Activated CD8-positive, alpha-beta T cell treated with anti-CD3 and anti-CD28 coated beads, Interleukin-2, amount 10 ng/mL, durations not matched to agents 7 days and 5 days (primary cell): ENCODE data around the gene TMEM170B. TPM values are rescaled to one million over a fixed set of nuclear protein-coding genes. Genes with fewer than 3 reads are reported as not detected.

Experiments
- ATAC-seq: fragments of 150-1000 bp; cut with Tn5 transposase; one replicate; pipeline ENCODE4 v1.10.0; 2021; ENCODE audit warnings: moderate library complexity
- CTCF ChIA-PET: fragments of 350-600 bp; sonication (Branson Sonifier 250); formaldehyde crosslinking; loops from one replicate; lab custom pipeline; 2021; ENCODE audit warnings: antibody characterized with exemption; lab: Charles Lee
- POLR2A ChIA-PET: fragments of 350-600 bp; sonication (Branson Sonifier 250); formaldehyde crosslinking; loops from one replicate; lab custom pipeline; 2021; ENCODE audit warnings: antibody characterized with exemption; lab: Charles Lee
- DNase-seq: peaks from one replicate; pipeline ENCODE4 v3.0.0-alpha.2; 2020
- H3K27ac Mint-ChIP-seq: one replicate; pipeline ENCODE4 v1.8.0; 2021; ENCODE audit warnings: mild to moderate bottlenecking, mixed read lengths
- H3K27me3 Mint-ChIP-seq: one replicate; pipeline ENCODE4 v1.8.0; 2021; ENCODE audit warnings: low read depth, mixed read lengths
- H3K36me3 Mint-ChIP-seq: one replicate; pipeline ENCODE4 v1.8.0; 2021; ENCODE audit warnings: low read depth, mixed read lengths
- H3K4me1 Mint-ChIP-seq: one replicate; pipeline ENCODE4 v1.8.0; 2021; ENCODE audit warnings: low read depth, mixed read lengths
- H3K4me3 Mint-ChIP-seq: one replicate; pipeline ENCODE4 v1.8.0; 2021; ENCODE audit warnings: mild to moderate bottlenecking, mixed read lengths
- H3K9me3 Mint-ChIP-seq: one replicate; pipeline ENCODE4 v1.8.0; 2022; ENCODE audit warnings: mixed read lengths; ENCODE audit not compliant: insufficient read depth
- total RNA-seq, 2 experiments: library from RNA; stranded (reverse); gene quantifications; one replicate each; pipeline ENCODE4 v1.2.3, GENCODE V29; 2021

The TMEM170B gene
- total RNA-seq, 2 experiments from 2014 or later = 0.89 to 0.95 TPM

- ATAC-seq (no peak), DNase-seq (no peak)
- ChIA-PET CTCF (no interaction called here), POLR2A (interaction anchor here (0.6 kb wide), 1 partner anchor 1012 kb away, joined by 4 read pairs; no protein-coding TSS in a partner anchor)
- Mint-ChIP-seq H3K36me3 (no peaks in the 10 kb centered on the region), H3K4me1 (no peaks in the 10 kb centered on the region), H3K27me3 (peaks cover 8% of the 10 kb centered on the region), H3K27ac (no peak overlapping the region), H3K4me3 (no peak overlapping the region), H3K9me3 (no peaks in the 10 kb centered on the region)
Observed at GRCh38 chr6:11589261-11589660, 51.7 kb downstream of the TMEM170B start.

GRCh38 chr6:11592294-11592906 is 54.9 kb downstream of the TMEM170B start:
- CTCF ChIA-PET = interaction anchor here (0.8 kb wide), 1 partner anchor 17 kb away, joined by 3 read pairs; no protein-coding TSS in a partner anchor
- Mint-ChIP-seq H3K9me3 (no peaks in the 10 kb centered on the region), H3K4me3 (no peak overlapping the region), H3K4me1 (no peaks in the 10 kb centered on the region), H3K27me3 (peaks cover 3% of the 10 kb centered on the region), H3K36me3 (no peaks in the 10 kb centered on the region), H3K27ac (no peak overlapping the region)
- ATAC-seq (no peak), DNase-seq (no peak)
- POLR2A ChIA-PET = interaction anchor here (0.6 kb wide), 1 partner anchor 46 kb away, joined by 4 read pairs; no protein-coding TSS in a partner anchor

DNA sequence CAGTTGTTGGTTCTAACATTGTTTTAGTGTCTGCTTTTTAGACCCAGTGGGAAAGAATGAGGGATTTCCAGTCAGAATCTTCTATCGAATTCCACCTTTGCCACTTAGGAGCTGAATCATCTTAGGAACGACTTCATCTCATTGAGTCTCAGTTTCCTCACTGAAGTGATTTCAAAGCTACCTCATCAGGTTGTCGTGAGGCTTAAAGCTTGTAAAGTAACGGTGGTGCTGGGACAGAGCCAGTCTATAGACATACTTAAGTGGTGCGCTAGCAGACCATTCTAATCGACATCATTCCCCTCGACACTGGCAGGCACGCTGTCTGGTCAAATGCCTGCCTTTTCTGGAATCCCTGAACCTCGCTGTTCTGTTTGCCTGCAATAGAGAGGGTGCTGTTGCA is 55.5 kb downstream of the TMEM170B start:
- CTCF ChIA-PET = no interaction called here
- Mint-ChIP-seq H3K27ac (no peak overlapping the region), H3K4me3 (no peak overlapping the region), H3K27me3 (no peaks in the 10 kb centered on the region), H3K4me1 (no peaks in the 10 kb centered on the region), H3K36me3 (no peaks in the 10 kb centered on the region), H3K9me3 (no peaks in the 10 kb centered on the region)
- no peak for DNase-seq
- no peak for ATAC-seq
- POLR2A ChIA-PET = interaction anchor here (0.6 kb wide), 1 partner anchor 47 kb away, joined by 4 read pairs; no protein-coding TSS in a partner anchor

DNA sequence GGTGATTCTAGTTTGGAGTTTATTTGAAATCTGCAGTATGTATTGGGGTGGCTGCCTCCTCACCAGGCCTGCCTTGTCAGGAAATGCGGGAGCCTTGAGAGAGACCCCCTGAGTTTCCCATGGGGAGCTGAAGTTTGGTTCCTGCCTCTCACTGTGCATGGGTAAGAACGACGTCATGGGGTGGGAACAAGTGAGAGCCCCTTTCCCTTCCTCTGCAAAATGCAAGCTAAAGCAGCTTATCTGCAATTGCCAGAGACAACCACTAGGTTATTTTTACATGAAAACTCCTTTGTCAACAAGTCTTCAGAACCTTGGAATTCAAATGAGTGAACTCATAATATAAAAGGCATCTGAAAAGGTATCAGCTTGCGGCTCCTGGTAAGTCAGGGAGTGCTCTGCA is 58.4 kb downstream of the TMEM170B start:
- Mint-ChIP-seq H3K4me3 (no peak overlapping the region), H3K9me3 (no peaks in the 10 kb centered on the region), H3K4me1 (no peaks in the 10 kb centered on the region), H3K27ac (no peak overlapping the region), H3K27me3 (peaks cover 3% of the 10 kb centered on the region), H3K36me3 (no peaks in the 10 kb centered on the region)
- DNase-seq = no peak
- POLR2A ChIA-PET = no interaction called here
- ATAC-seq = no peak
- CTCF ChIA-PET = interaction anchor here (1.0 to 1.3 kb wide), 3 partner anchors 11 to 20 kb away, joined by 3 to 4 read pairs (median 4); no protein-coding TSS in a partner anchor

DNA sequence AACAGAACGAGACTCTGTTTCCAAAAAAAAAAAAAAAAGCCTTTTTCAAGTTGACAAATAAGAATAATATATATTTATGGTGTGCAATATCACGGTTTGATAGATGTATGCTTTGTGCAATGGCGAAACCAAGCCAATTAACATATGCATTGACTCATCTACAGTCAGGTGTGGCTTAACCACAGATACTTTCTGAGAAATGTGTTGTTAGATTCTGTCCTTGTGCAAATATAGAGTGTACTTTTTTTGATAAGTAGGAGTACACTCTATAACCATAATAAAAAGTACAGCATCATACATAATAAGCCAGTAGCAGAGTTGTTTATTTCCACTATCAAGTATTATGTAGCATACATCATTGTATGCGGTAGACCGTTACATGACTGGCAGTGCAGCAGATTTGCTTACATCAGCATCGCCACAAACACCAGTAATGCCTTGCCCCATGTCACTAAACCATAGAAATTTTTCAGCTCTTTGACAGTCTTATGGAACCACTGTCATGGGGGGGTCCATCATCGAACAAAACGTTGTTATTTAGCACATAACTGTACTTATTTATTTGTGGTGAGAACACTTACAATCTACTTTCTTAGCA is 59.2 kb downstream of the TMEM170B start:
- no peaks in the 10 kb centered on the region for H3K36me3 Mint-ChIP-seq

GRCh38 chr6:11598687-11599086 is 61.1 kb downstream of the TMEM170B start:
- Mint-ChIP-seq H3K36me3 (no peaks in the 10 kb centered on the region), H3K27me3 (peaks cover 3% of the 10 kb centered on the region), H3K4me3 (no peak overlapping the region), H3K27ac (no peak overlapping the region), H3K4me1 (no peaks in the 10 kb centered on the region), H3K9me3 (no peaks in the 10 kb centered on the region)
- ATAC-seq (no peak), DNase-seq (no peak)
- ChIA-PET POLR2A (no interaction called here), CTCF (no interaction called here)

More for the DNA sequence above, 59.2 kb downstream of the TMEM170B start:
- ATAC-seq (no peak), DNase-seq (no peak)
- Mint-ChIP-seq H3K9me3 (no peaks in the 10 kb centered on the region), H3K27ac (no peak overlapping the region), H3K4me1 (no peaks in the 10 kb centered on the region), H3K4me3 (no peak overlapping the region), H3K27me3 (peaks cover 3% of the 10 kb centered on the region)
- ChIA-PET CTCF (no interaction called here), POLR2A (no interaction called here)

GRCh38 chr6:11600251-11600650 is 62.7 kb downstream of the TMEM170B start:
- H3K4me1 Mint-ChIP-seq = no peaks in the 10 kb centered on the region
- H3K27me3 Mint-ChIP-seq = peaks cover 5% of the 10 kb centered on the region
- POLR2A ChIA-PET = no interaction called here
- H3K36me3 Mint-ChIP-seq = no peaks in the 10 kb centered on the region
- H3K9me3 Mint-ChIP-seq = no peaks in the 10 kb centered on the region
- DNase-seq (no peak), ATAC-seq (no peak)
- H3K4me3 Mint-ChIP-seq = no peak overlapping the region
- CTCF ChIA-PET = no interaction called here
- H3K27ac Mint-ChIP-seq = no peak overlapping the region

DNA sequence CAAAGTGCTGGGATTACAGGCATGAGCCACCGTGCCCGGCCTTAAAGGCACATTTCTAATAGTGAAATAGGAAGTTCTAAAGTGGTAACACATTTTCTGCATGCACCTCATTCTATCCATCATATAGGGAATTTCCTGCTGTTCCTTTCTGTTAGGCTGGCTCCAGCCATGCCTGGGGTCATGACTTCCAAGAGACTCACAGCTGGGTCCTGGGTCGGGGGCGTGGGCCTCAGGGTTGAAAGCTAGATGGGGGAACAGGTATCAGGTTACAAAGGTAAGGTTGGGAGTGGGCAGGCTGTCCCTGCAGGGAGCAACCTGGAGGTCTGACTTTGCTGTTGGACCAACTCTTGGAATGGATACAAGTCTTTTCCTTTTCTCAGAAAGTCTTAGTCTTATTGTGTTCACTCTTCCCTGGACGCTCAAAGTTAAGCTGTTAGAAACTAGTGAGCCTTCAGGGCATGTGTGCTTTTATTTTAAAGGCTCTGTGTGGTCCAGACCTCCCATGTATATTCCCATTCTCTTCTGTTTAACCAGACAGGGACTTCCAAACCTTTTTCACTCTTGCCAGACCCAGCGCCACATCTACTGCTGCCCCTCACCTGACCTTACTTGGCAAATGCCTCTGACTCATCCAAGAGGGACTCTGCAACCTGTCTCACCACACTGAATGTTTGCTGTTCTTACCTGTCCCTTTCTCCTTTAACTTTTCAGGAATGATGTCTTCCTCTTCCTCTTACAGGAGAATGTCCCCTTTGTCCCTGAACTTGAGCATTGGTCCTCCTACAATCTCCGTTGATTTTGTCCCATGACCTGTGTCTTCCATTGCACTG is 64.4 kb downstream of the TMEM170B start:
- H3K27ac Mint-ChIP-seq = no peak overlapping the region
- H3K27me3 Mint-ChIP-seq = peaks cover 8% of the 10 kb centered on the region
- no peaks in the 10 kb centered on the region for H3K4me1 Mint-ChIP-seq
- no peaks in the 10 kb centered on the region for H3K9me3 Mint-ChIP-seq
- ChIA-PET POLR2A (no interaction called here), CTCF (interaction anchor here (1.2 kb wide), 1 partner anchor 54 kb away, joined by 3 read pairs; no protein-coding TSS in a partner anchor)
- H3K36me3 Mint-ChIP-seq = no peaks in the 10 kb centered on the region
- DNase-seq (no peak), ATAC-seq (no peak)
- H3K4me3 Mint-ChIP-seq = no peak overlapping the region

GRCh38 chr6:11604215-11604614 is 66.7 kb downstream of the TMEM170B start:
- H3K27me3 Mint-ChIP-seq = peaks cover 5% of the 10 kb centered on the region
- H3K36me3 Mint-ChIP-seq = no peaks in the 10 kb centered on the region
- no peaks in the 10 kb centered on the region for H3K4me1 Mint-ChIP-seq
- CTCF ChIA-PET = no interaction called here
- POLR2A ChIA-PET = no interaction called here
- ATAC-seq (no peak), DNase-seq (no peak)
- no peak overlapping the region for H3K27ac Mint-ChIP-seq
- no peaks in the 10 kb centered on the region for H3K9me3 Mint-ChIP-seq
- no peak overlapping the region for H3K4me3 Mint-ChIP-seq

DNA sequence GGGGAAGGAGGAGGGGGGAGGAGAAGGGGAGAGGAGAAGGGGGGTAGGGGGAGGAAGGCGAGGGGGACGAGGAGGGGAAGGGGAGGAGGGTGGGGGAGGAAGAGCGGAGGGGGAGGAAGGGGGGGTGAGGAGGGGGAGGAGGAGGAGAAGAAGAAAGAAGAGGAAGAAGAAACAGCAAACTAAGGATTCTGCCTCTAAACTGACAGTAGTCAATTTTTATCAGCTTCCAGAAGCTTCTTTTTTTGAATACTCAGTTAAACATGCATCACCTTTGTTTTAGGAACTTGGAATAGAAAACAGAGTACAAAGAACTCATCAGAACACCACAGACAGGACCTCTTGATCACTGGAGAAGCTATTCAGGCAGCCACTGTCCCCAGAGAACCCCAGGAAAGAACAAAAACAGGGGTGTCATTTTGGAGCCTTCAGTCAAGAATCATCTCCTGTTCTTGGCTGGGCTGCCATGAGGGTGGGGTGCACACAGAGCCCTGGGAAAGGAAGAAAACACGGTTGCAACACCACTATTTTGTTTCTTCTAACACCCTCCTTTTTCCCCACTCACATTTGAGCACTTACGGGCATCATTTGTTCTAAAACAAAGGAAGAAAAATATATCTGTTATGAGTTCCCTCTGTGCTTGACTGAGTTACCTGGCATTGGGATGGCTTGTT is 67.4 kb downstream of the TMEM170B start:
- ChIA-PET CTCF (no interaction called here), POLR2A (no interaction called here)
- H3K27ac Mint-ChIP-seq = no peak overlapping the region
- H3K4me1 Mint-ChIP-seq = no peaks in the 10 kb centered on the region
- H3K4me3 Mint-ChIP-seq = no peak overlapping the region
- H3K27me3 Mint-ChIP-seq = peaks cover 5% of the 10 kb centered on the region
- no peaks in the 10 kb centered on the region for H3K9me3 Mint-ChIP-seq
- DNase-seq = no peak
- H3K36me3 Mint-ChIP-seq = no peaks in the 10 kb centered on the region
- no peak for ATAC-seq

DNA sequence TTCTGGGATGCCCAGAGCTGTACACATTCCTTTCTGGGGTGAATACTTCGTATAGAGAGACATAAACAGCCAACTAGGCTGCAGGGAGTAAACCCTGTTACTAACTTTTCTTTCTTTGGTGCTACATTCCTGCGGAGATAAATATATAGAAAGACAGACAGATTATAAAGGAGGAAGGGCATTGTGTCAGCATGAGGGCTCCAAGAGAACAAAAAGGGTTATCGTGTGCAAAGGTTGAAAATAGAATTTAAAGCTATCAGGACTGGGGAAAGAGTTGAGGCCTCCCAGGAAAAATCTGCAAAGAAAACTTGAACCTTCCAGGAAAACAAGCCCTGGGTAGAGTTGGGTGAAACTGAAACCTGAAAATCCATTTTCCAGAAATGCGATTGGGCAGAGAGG is 68.0 kb downstream of the TMEM170B start:
- no peaks in the 10 kb centered on the region for H3K36me3 Mint-ChIP-seq
- no peak for DNase-seq
- H3K4me1 Mint-ChIP-seq = no peaks in the 10 kb centered on the region
- no peak for ATAC-seq
- H3K27me3 Mint-ChIP-seq = peaks cover 5% of the 10 kb centered on the region
- ChIA-PET CTCF (no interaction called here), POLR2A (no interaction called here)
- no peaks in the 10 kb centered on the region for H3K9me3 Mint-ChIP-seq
- H3K4me3 Mint-ChIP-seq = no peak overlapping the region
- no peak overlapping the region for H3K27ac Mint-ChIP-seq
